IPS-NIHi7 (cell line): ENCODE results near the gene BCL2L12.
A peak's percentile ranks its signal among the peaks of the same experiment; 100 is the strongest.
"Not testable (repeated sequence)": the region's sequence is repeated elsewhere in the genome, so short reads cannot be mapped to it uniquely, and the experiment has no call there.

Experiments used
- DNase-seq: peaks from one replicate; pipeline ENCODE4 v3.0.0; 2012; ENCODE audit warnings: mixed read lengths; ENCODE audit errors: extremely low spot score

Gene BCL2L12

GRCh38 chr19:49665351-49666119, at the start of gene BCL2L12, which contains the start of gene IRF3:
Gene BCL2L12 (plus strand): TSS chr19:49665933. CDS start chr19:49666693, 760 bp downstream.
Gene IRF3 (minus strand): TSS chr19:49665857. CDS start chr19:49664838, 1,019 bp downstream.
- DNase-seq = peak; percentile 92

GRCh38 chr19:49616532-49616931, 49.2 kb upstream of the BCL2L12 start:
- no peak for DNase-seq

GRCh38 chr19:49616945-49617344, 48.8 kb upstream of the BCL2L12 start:
- DNase-seq = no peak

- DNase-seq = not testable (repeated sequence)
Observed at GRCh38 chr19:49617860-49618259, 47.9 kb upstream of the BCL2L12 start.

- DNase-seq = no peak
Observed at GRCh38 chr19:49624967-49625910, 40.5 kb upstream of the BCL2L12 start.

GRCh38 chr19:49626226-49626625, 39.5 kb upstream of the BCL2L12 start:
- no peak for DNase-seq

- DNase-seq = no peak
Observed at GRCh38 chr19:49629659-49630058, 36.1 kb upstream of the BCL2L12 start.

- DNase-seq = no peak
Observed at GRCh38 chr19:49631014-49631588, 34.6 kb upstream of the BCL2L12 start.

- no peak for DNase-seq
Observed at GRCh38 chr19:49631610-49632192, 34.0 kb upstream of the BCL2L12 start.

- no peak for DNase-seq
Observed at GRCh38 chr19:49632576-49632975, 33.2 kb upstream of the BCL2L12 start.

- not testable (repeated sequence) for DNase-seq
Observed at GRCh38 chr19:49633273-49633672, 32.5 kb upstream of the BCL2L12 start.

- DNase-seq = no peak
Observed at GRCh38 chr19:49635530-49636232, 30.1 kb upstream of the BCL2L12 start.

- no peak for DNase-seq
Observed at GRCh38 chr19:49636233-49636932, 29.4 kb upstream of the BCL2L12 start.

GRCh38 chr19:49637821-49638738, 27.7 kb upstream of the BCL2L12 start:
- DNase-seq = peak; percentile 69

- no peak for DNase-seq
Observed at GRCh38 chr19:49639401-49640112, 26.2 kb upstream of the BCL2L12 start.

GRCh38 chr19:49640113-49640898, 25.4 kb upstream of the BCL2L12 start, which contains the start of gene RRAS:
Gene RRAS (minus strand): TSS chr19:49640143. CDS start chr19:49640098, 45 bp downstream.
- peak; percentile 96 for DNase-seq

GRCh38 chr19:49641688-49642491, 23.8 kb upstream of the BCL2L12 start, which contains the start of gene SCAF1:
Gene SCAF1 (plus strand): TSS chr19:49642209. CDS start chr19:49645027, 2,818 bp downstream.
- DNase-seq = peak; percentile 95
